SK-N-SH (cell line): Measurements from ENCODE around the gene ANKRD16. TPM values are rescaled to one million over a fixed set of nuclear protein-coding genes. Genes with fewer than 3 reads are reported as not detected.

Source experiments
- CTCF ChIA-PET: fragments of 300-600, 350-600 bp; formaldehyde crosslinking; extraction: SDS; loops from one replicate; lab custom pipeline; 2021; lab: Yijun Ruan, JAX
- POLR2A ChIA-PET: fragments of 350-600 bp; sonication (Branson Sonifier 250); formaldehyde crosslinking; extraction: SDS; loops from one replicate; lab custom pipeline; 2020; ENCODE audit warnings: antibody characterized with exemption, inconsistent platforms; lab: Yijun Ruan, JAX
- DNase-seq: peaks from one replicate; pipeline ENCODE4 v3.0.0; 2012
- H2AFZ ChIP-seq: fragments of 200-600 bp; sonication (generic); 2 replicates; pipeline ENCODE4 v1.8.1; 2016; ENCODE audit warnings: antibody characterized with exemption, mild to moderate bottlenecking, low read depth
- H3F3A ChIP-seq: fragments of 200-600 bp; sonication (generic); replicated peaks from 2 replicates; pipeline ENCODE3; 2016; ENCODE audit warnings: antibody characterized with exemption, mild to moderate bottlenecking; ENCODE audit not compliant: insufficient read depth
- H3K27ac ChIP-seq, 2 experiments: fragments of 200-500 bp in 1 of 2; fragments of 200-600 bp in 1 of 2; sonication (Bioruptor generic) in 1 of 2; sonication (generic), shearing (Covaris generic) in 1 of 2; 2 replicates each; pipeline versions ENCODE4 v1.5.1 to v1.6.1; 2014 to 2016; ENCODE audit warnings: low read depth in 2 of 2, inconsistent platforms in 1 of 2, low read length in 1 of 2, mild to moderate bottlenecking in 1 of 2, mixed read lengths in 1 of 2
- H3K27me3 ChIP-seq: fragments of 200-600 bp; sonication (generic), shearing (Covaris generic); 2 replicates; pipeline ENCODE4 v1.6.1; 2016; ENCODE audit warnings: mixed run types; ENCODE audit not compliant: insufficient read depth
- H3K36me3 ChIP-seq, 2 experiments: fragments of 200-500 bp in 1 of 2; fragments of 200-600 bp in 1 of 2; sonication (Bioruptor generic) in 1 of 2; sonication (generic) in 1 of 2; replicated peaks in 1 of 2; 2 replicates each; pipeline versions ENCODE3 to v1.5.1; 2014 to 2016; ENCODE audit warnings: low read length in 1 of 2, mild to moderate bottlenecking in 1 of 2; ENCODE audit not compliant: insufficient read depth in 2 of 2, control insufficient read depth in 1 of 2
- H3K4me1 ChIP-seq, 2 experiments: fragments of 200-500 bp in 1 of 2; fragments of 200-600 bp in 1 of 2; sonication (Bioruptor generic) in 1 of 2; sonication (generic), shearing (Covaris generic) in 1 of 2; 2 replicates each; pipeline versions ENCODE4 v1.5.1 to v1.6.1; 2014 to 2016; ENCODE audit warnings: low read depth in 1 of 2, low read length in 1 of 2, mixed run types in 1 of 2; ENCODE audit not compliant: insufficient read depth in 2 of 2, control insufficient read depth in 1 of 2
- H3K4me2 ChIP-seq: fragments of 200-600 bp; sonication (generic), shearing (Covaris generic); 2 replicates; pipeline ENCODE4 v1.6.1; 2017; ENCODE audit warnings: mixed run types
- H3K4me3 ChIP-seq, 2 experiments: fragments of 200-500 bp in 1 of 2; fragments of 200-600 bp in 1 of 2; sonication (Bioruptor generic) in 1 of 2; sonication (generic), shearing (Covaris generic) in 1 of 2; 2 replicates each; pipeline versions ENCODE4 v1.5.1 to v1.8.1; 2014 to 2016; ENCODE audit warnings: low read depth in 2 of 2, inconsistent platforms in 1 of 2, low read length in 1 of 2, mild to moderate bottlenecking in 1 of 2, mixed read lengths in 1 of 2, moderate library complexity in 1 of 2
- H3K79me2 ChIP-seq: fragments of 200-600 bp; sonication (generic); 2 replicates; pipeline ENCODE4 v1.8.1; 2017; ENCODE audit warnings: mild to moderate bottlenecking; ENCODE audit not compliant: insufficient read depth
- H3K9ac ChIP-seq: fragments of 200-600 bp; sonication (generic); 2 replicates; pipeline ENCODE4 v1.6.1; 2017; ENCODE audit warnings: mixed run types
- H3K9me2 ChIP-seq: fragments of 200-600 bp; sonication (generic); 2 replicates; pipeline ENCODE4 v1.6.1; 2017; ENCODE audit warnings: mixed run types
- H3K9me3 ChIP-seq: fragments of 200-600 bp; sonication (generic); 2 replicates; pipeline ENCODE4 v1.6.1; 2017; ENCODE audit warnings: mixed run types, mild to moderate bottlenecking, moderate library complexity
- H4K20me1 ChIP-seq: fragments of 200-600 bp; sonication (generic); 2 replicates; pipeline ENCODE4 v1.6.1; 2017; ENCODE audit warnings: mild to moderate bottlenecking, mixed run types; ENCODE audit not compliant: insufficient read depth
- CHD2 ChIP-seq: fragments of 150-350 bp; IDR thresholded peaks from 2 replicates; pipeline ENCODE4 v1.6.1; 2018; ENCODE audit warnings: low read length; ENCODE audit not compliant: partially characterized antibody
- EZH2phosphoT487 ChIP-seq: fragments of 200-600 bp; sonication (generic); IDR thresholded peaks from 2 replicates; pipeline ENCODE4 v1.6.1; 2017; ENCODE audit warnings: low read depth, mixed run types, mild to moderate bottlenecking, antibody characterized with exemption, moderate library complexity, borderline replicate concordance
- FOSL2 ChIP-seq: IDR thresholded peaks from 2 replicates; pipeline ENCODE4 v1.4.0; 2012; ENCODE audit warnings: low read depth, mild to moderate bottlenecking, moderate library complexity, borderline replicate concordance
- FOXJ3 ChIP-seq: sonication (generic); formaldehyde crosslinking; IDR thresholded peaks from 2 replicates; pipeline ENCODE4 v1.5.1; 2020; ENCODE audit warnings: mild to moderate bottlenecking, missing genetic modification reagents
- FOXM1 ChIP-seq: IDR thresholded peaks from 2 replicates; pipeline ENCODE4 v1.4.0; 2012; ENCODE audit warnings: low read depth, mild to moderate bottlenecking
- GABPA ChIP-seq: IDR thresholded peaks from 2 replicates; pipeline ENCODE4 v1.4.0; 2012; ENCODE audit warnings: low read depth, mild to moderate bottlenecking
- GATA2 ChIP-seq: sonication (generic); formaldehyde crosslinking; IDR thresholded peaks from 2 replicates; pipeline ENCODE4 v1.5.0; 2020; ENCODE audit warnings: mild to moderate bottlenecking, missing genetic modification reagents
- RFX5 ChIP-seq: IDR thresholded peaks from 2 replicates; pipeline ENCODE4 v1.6.1; 2012; ENCODE audit warnings: mild to moderate bottlenecking, improper control_type of control experiment, low read length
- TAF1 ChIP-seq: IDR thresholded peaks from 2 replicates; pipeline ENCODE4 v1.6.1; 2012; ENCODE audit warnings: low read depth, mild to moderate bottlenecking, low read length, moderate library complexity, borderline replicate concordance
- WGBS: methylation state at CpG from one replicate; pipeline ENCODE4 v1.1.6; 2017; ENCODE audit warnings: low lambda C conversion rate; 5-methylcytosine and 5-hydroxymethylcytosine counted together
- polyA plus RNA-seq, 3 experiments: library from polyadenylated mRNA; depleted of rRNA; stranded (reverse); fragments of >200 nt; gene quantifications; 2 replicates each; pipeline ENCODE4 v1.2.3, GENCODE V29; 2012
- TF ChIP-seq, protein P1 (sequence below): IDR thresholded peaks from 2 replicates; pipeline ENCODE4 v1.6.1; 2012; ENCODE audit warnings: mild to moderate bottlenecking, low read depth, low read length, moderate library complexity
- TF ChIP-seq, protein P2 (sequence below): IDR thresholded peaks from 2 replicates; pipeline ENCODE4 v1.4.0; 2012; ENCODE audit warnings: low read depth, borderline replicate concordance
- TF ChIP-seq, protein P3 (sequence below): IDR thresholded peaks from 2 replicates; pipeline ENCODE4; 2012

ANKRD16 gene
- polyA plus RNA-seq, 1 of the 3 experiments (the other 2 are of a cell fraction) = 9.9 TPM

DNA sequence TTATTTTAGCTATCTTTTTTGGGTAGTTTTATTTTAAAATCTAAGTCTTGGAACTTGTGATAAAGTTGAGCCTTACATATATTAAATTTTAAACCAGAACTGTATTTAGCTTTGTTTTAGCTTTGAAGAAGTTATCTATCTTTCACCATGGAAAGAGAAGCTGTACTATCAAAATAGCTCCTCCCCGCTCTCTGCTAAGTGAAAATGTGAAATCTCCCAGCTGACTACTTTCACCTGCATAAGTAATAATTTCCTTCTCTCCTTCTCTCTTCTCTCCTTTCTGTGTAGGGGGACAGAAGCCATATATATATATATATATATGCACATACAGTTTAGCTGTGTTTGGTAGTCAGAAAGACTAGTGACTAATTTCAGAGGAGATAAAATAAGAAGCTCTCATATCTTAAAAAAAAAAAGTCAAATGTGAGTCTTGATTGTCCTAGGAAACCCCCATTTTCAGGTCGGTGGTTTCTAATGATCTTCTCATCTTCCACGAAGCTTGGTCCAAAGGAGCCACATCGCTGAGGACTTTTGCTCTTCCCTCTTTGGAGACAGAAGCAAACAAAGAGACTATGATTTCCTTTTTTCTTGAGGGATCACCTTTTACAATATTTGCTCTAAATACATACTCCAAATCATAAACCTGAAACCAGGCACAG lies 45.9 kb downstream of the ANKRD16 start:
- Histone ChIP-seq H3K4me3 (no peak overlapping the region), H3F3A (no peaks in the 10 kb centered on the region), H3K27ac (no peak overlapping the region), H3K9me3 (no peaks in the 10 kb centered on the region), H3K79me2 (no peaks in the 10 kb centered on the region), H3K4me2 (no peak overlapping the region), H4K20me1 (no peaks in the 10 kb centered on the region), H3K27me3 (no peaks in the 10 kb centered on the region), H3K4me1 (no peaks in the 10 kb centered on the region; a peak in 1 of 4 replicates)
- CTCF ChIA-PET = interaction anchor here (1.5 to 1.6 kb wide), 2 partner anchors 25 to 180 kb away, joined by 3 to 4 read pairs; no protein-coding TSS in a partner anchor
- TF ChIP-seq FOXM1 = no peak
- TF ChIP-seq, protein P1, sequence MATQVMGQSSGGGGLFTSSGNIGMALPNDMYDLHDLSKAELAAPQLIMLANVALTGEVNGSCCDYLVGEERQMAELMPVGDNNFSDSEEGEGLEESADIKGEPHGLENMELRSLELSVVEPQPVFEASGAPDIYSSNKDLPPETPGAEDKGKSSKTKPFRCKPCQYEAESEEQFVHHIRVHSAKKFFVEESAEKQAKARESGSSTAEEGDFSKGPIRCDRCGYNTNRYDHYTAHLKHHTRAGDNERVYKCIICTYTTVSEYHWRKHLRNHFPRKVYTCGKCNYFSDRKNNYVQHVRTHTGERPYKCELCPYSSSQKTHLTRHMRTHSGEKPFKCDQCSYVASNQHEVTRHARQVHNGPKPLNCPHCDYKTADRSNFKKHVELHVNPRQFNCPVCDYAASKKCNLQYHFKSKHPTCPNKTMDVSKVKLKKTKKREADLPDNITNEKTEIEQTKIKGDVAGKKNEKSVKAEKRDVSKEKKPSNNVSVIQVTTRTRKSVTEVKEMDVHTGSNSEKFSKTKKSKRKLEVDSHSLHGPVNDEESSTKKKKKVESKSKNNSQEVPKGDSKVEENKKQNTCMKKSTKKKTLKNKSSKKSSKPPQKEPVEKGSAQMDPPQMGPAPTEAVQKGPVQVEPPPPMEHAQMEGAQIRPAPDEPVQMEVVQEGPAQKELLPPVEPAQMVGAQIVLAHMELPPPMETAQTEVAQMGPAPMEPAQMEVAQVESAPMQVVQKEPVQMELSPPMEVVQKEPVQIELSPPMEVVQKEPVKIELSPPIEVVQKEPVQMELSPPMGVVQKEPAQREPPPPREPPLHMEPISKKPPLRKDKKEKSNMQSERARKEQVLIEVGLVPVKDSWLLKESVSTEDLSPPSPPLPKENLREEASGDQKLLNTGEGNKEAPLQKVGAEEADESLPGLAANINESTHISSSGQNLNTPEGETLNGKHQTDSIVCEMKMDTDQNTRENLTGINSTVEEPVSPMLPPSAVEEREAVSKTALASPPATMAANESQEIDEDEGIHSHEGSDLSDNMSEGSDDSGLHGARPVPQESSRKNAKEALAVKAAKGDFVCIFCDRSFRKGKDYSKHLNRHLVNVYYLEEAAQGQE = no peak
- TF ChIP-seq, protein P2, sequence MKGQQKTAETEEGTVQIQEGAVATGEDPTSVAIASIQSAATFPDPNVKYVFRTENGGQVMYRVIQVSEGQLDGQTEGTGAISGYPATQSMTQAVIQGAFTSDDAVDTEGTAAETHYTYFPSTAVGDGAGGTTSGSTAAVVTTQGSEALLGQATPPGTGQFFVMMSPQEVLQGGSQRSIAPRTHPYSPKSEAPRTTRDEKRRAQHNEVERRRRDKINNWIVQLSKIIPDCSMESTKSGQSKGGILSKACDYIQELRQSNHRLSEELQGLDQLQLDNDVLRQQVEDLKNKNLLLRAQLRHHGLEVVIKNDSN = no peak
- TF ChIP-seq GATA2 (CRISPR knock-in tag) = no peak
- no peak for TF ChIP-seq EZH2phosphoT487
- no peak for TF ChIP-seq RFX5
- no peak for TF ChIP-seq FOXJ3 (CRISPR knock-in tag)
- TF ChIP-seq TAF1 = no peak
- TF ChIP-seq, protein P3, sequence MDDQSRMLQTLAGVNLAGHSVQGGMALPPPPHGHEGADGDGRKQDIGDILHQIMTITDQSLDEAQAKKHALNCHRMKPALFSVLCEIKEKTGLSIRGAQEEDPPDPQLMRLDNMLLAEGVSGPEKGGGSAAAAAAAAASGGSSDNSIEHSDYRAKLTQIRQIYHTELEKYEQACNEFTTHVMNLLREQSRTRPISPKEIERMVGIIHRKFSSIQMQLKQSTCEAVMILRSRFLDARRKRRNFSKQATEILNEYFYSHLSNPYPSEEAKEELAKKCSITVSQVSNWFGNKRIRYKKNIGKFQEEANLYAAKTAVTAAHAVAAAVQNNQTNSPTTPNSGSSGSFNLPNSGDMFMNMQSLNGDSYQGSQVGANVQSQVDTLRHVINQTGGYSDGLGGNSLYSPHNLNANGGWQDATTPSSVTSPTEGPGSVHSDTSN = no peak
- no peak for TF ChIP-seq FOSL2
- TF ChIP-seq GABPA = no peak
- no peak for TF ChIP-seq CHD2
- TF ChIP-seq, all 33 proteins: peak for 0
- Histone ChIP-seq H2AFZ (no peak overlapping the region), H3K9ac (no peak overlapping the region), H3K9me2 (no peaks in the 10 kb centered on the region), H3K36me3 (no peaks in the 10 kb centered on the region)
- DNase-seq = no peak
- POLR2A ChIA-PET = interaction anchor here (1.1 kb wide), 1 partner anchor 30 kb away, joined by 4 read pairs; no protein-coding TSS in a partner anchor
- 73% methylated on average over 4 of the region's 4 CpGs for WGBS
